HG03066 (cell line): ENCODE data around the gene EIF3K.

Source experiments
- ATAC-seq: cut with Tn5 transposase; IDR thresholded peaks from one replicate; pipeline ENCODE4 v1.9.1; 2021; ENCODE audit warnings: low read depth; ENCODE audit not compliant: unreplicated experiment

EIF3K gene

GRCh38 chr19:38648769-38649304, 29.8 kb downstream of the EIF3K start:
- ATAC-seq: no peak

- ATAC-seq: no peak
Observed at GRCh38 chr19:38649305-38650171, 30.6 kb downstream of the EIF3K start.

- ATAC-seq: no peak
Observed at GRCh38 chr19:38650172-38650775, 31.3 kb downstream of the EIF3K start.

- no peak for ATAC-seq
Observed at GRCh38 chr19:38650911-38651584, 32.1 kb downstream of the EIF3K start.

- no peak for ATAC-seq
Observed at GRCh38 chr19:38653028-38653571, 34.1 kb downstream of the EIF3K start.

- ATAC-seq: no peak
Observed at GRCh38 chr19:38654628-38655055, 35.7 kb downstream of the EIF3K start.

GRCh38 chr19:38655148-38655824, 36.3 kb downstream of the EIF3K start:
- no peak for ATAC-seq

- no peak for ATAC-seq
Observed at GRCh38 chr19:38656171-38656981, 37.4 kb downstream of the EIF3K start.

GRCh38 chr19:38657633-38658222, 38.7 kb downstream of the EIF3K start:
- ATAC-seq: no peak

GRCh38 chr19:38658462-38659306, 39.7 kb downstream of the EIF3K start:
- ATAC-seq: no peak

GRCh38 chr19:38660724-38661123, 41.7 kb downstream of the EIF3K start:
- no peak for ATAC-seq

- ATAC-seq: no peak
Observed at GRCh38 chr19:38661136-38661535, 42.1 kb downstream of the EIF3K start.

GRCh38 chr19:38661996-38662395, 43.0 kb downstream of the EIF3K start:
- ATAC-seq: no peak

- ATAC-seq: no peak
Observed at GRCh38 chr19:38662537-38663155, 43.7 kb downstream of the EIF3K start.

GRCh38 chr19:38663156-38663651, 44.2 kb downstream of the EIF3K start:
- ATAC-seq: no peak

- ATAC-seq: no peak
Observed at GRCh38 chr19:38663957-38664502, 45.0 kb downstream of the EIF3K start.

- no peak for ATAC-seq
Observed at GRCh38 chr19:38664503-38665211, 45.7 kb downstream of the EIF3K start.
